ENCODE data around the gene INPP4A. TPM values are rescaled to one million over a fixed set of nuclear protein-coding genes. Genes with fewer than 3 reads are reported as not detected.
A peak's percentile ranks its signal among the peaks of the same experiment; 100 is the strongest.

Gene INPP4A
- total RNA-seq, 4 donors from 2014 or later = 30.2 to 45.1 (median 37.8) TPM

GRCh38 chr2:98461498-98462049 lies 16.9 kb downstream of the INPP4A start:
- Histone ChIP-seq H3K4me3 (no peak overlapping the region), H3K27me3 (no peaks in the 10 kb centered on the region), H3K9me3 (no peaks in the 10 kb centered on the region), H3K36me3 (peaks cover 0 to under 1% of the 10 kb centered on the region in 2 donors), H3K4me1 (peaks cover 7 to 89% (median 32%) of the 10 kb centered on the region in 3 donors), H3K27ac (peak overlapping the region in 1 of 4 donors; percentile 6)
- WGBS, 2 donors (ENCODE audit: low coverage in 1 of 2) = 62 to 66% methylated on average over 6 of the region's 6 CpGs
- no peak for ATAC-seq
- TF ChIP-seq POLR2AphosphoS5 (IDR thresholded peaks at IDR 0.05) (no peak), CTCF (IDR thresholded peaks at IDR 0.05) (no peak), EP300 (IDR thresholded peaks at IDR 0.05) (no peak), POLR2A (IDR thresholded peaks at IDR 0.05) (no peak)

GRCh38 chr2:98463081-98463481 lies 18.4 kb downstream of the INPP4A start:
- H3K36me3 ChIP-seq = no peaks in the 10 kb centered on the region
- no peak overlapping the region for H3K27ac ChIP-seq
- no peak overlapping the region for H3K4me3 ChIP-seq
- peaks cover 4 to 84% (median 32%) of the 10 kb centered on the region in 3 donors for H3K4me1 ChIP-seq
- TF ChIP-seq EP300 (IDR thresholded peaks at IDR 0.05) (no peak), CTCF (IDR thresholded peaks at IDR 0.05) (no peak), POLR2A (IDR thresholded peaks at IDR 0.05) (no peak), POLR2AphosphoS5 (IDR thresholded peaks at IDR 0.05) (no peak)
- no peaks in the 10 kb centered on the region for H3K27me3 ChIP-seq
- ATAC-seq = no peak
- no peaks in the 10 kb centered on the region for H3K9me3 ChIP-seq
- WGBS, 2 donors (ENCODE audit: low coverage in 1 of 2) = 92% methylated on average over 5 of the region's 11 CpGs; no CpG with 5 or more reads in 1 of the 2 donors

GRCh38 chr2:98463551-98463971 lies 18.9 kb downstream of the INPP4A start:
- no peaks in the 10 kb centered on the region for H3K36me3 ChIP-seq
- peaks cover 4 to 80% (median 32%) of the 10 kb centered on the region in 3 donors for H3K4me1 ChIP-seq
- peak overlapping the region in 2 of 4 donors; percentile 73 for H3K27ac ChIP-seq
- no peaks in the 10 kb centered on the region for H3K9me3 ChIP-seq
- no peak overlapping the region for H3K4me3 ChIP-seq
- ATAC-seq = no peak
- H3K27me3 ChIP-seq = no peaks in the 10 kb centered on the region
- TF ChIP-seq POLR2AphosphoS5 (IDR thresholded peaks at IDR 0.05) (no peak), CTCF (IDR thresholded peaks at IDR 0.05) (no peak), POLR2A (IDR thresholded peaks at IDR 0.05) (no peak), EP300 (IDR thresholded peaks at IDR 0.05) (no peak)
- 93 to 100% methylated on average over 1 to 4 of the region's 10 CpGs for WGBS, 2 donors (ENCODE audit: low coverage in 1 of 2)

GRCh38 chr2:98463988-98464771 lies 19.5 kb downstream of the INPP4A start:
- WGBS, 2 donors (ENCODE audit: low coverage in 1 of 2) = 85 to 92% methylated on average over 2 to 7 of the region's 10 CpGs
- peak overlapping the region; percentile 30 to 74 (median 73) for H3K27ac ChIP-seq
- no peak for TF ChIP-seq POLR2AphosphoS5 (IDR thresholded peaks at IDR 0.05)
- H3K36me3 ChIP-seq = no peaks in the 10 kb centered on the region
- H3K9me3 ChIP-seq = no peaks in the 10 kb centered on the region
- peaks cover 4 to 80% (median 32%) of the 10 kb centered on the region in 3 donors for H3K4me1 ChIP-seq
- peak; percentile 2 for ATAC-seq
- no peak overlapping the region for H3K4me3 ChIP-seq
- no peaks in the 10 kb centered on the region for H3K27me3 ChIP-seq

- Histone ChIP-seq H3K27ac (peak overlapping the region; percentile 30 to 74 (median 73)), H3K27me3 (no peaks in the 10 kb centered on the region), H3K9me3 (no peaks in the 10 kb centered on the region), H3K36me3 (no peaks in the 10 kb centered on the region), H3K4me1 (peaks cover 4 to 75% (median 26%) of the 10 kb centered on the region in 3 donors), H3K4me3 (no peak overlapping the region)
- no peak for ATAC-seq
- WGBS, 2 donors (ENCODE audit: low coverage in 1 of 2) = 71 to 77% methylated on average over 4 to 11 of the region's 12 CpGs
- TF ChIP-seq POLR2A (IDR thresholded peaks at IDR 0.05) (no peak), POLR2AphosphoS5 (IDR thresholded peaks at IDR 0.05) (no peak), CTCF (IDR thresholded peaks at IDR 0.05) (no peak), EP300 (IDR thresholded peaks at IDR 0.05) (no peak)
Observed at GRCh38 chr2:98464772-98465310, 20.2 kb downstream of the INPP4A start.
